Right cardiac atrium (tissue), 5 donors: ENCODE results near the gene RBPJ. TPM values are rescaled to one million over a fixed set of nuclear protein-coding genes. Genes with fewer than 3 reads are reported as not detected.

Experiments used
- ATAC-seq, 2 donors: fragments of 200-7000 bp; cut with Tn5 transposase; one replicate each; pipeline versions ENCODE4 v1.8.0 to v1.9.1; 2020; ENCODE audit warnings: moderate library complexity in 2 of 2, mild to moderate bottlenecking in 1 of 2
- DNase-seq, 3 donors: peaks; one replicate each; pipeline ENCODE4 v3.0.0-alpha.2; 2020
- H3K27ac ChIP-seq: one replicate; pipeline ENCODE4 v1.5.1; 2013; ENCODE audit warnings: mild to moderate bottlenecking, low read length, control low read depth, moderate library complexity
- H3K27me3 ChIP-seq: one replicate; pipeline ENCODE4 v1.6.1; 2013; ENCODE audit not compliant: control insufficient read depth, insufficient read depth
- H3K4me1 ChIP-seq: one replicate; pipeline ENCODE4 v1.6.1; 2013; ENCODE audit warnings: low read length; ENCODE audit not compliant: control insufficient read depth, insufficient read depth
- H3K4me3 ChIP-seq: one replicate; pipeline ENCODE4 v1.5.1; 2013; ENCODE audit warnings: low read length, control low read depth
- H3K9me3 ChIP-seq: one replicate; pipeline ENCODE4 v1.6.1; 2013; ENCODE audit warnings: low read length; ENCODE audit not compliant: control insufficient read depth
- WGBS: extraction: QIAGEN DNeasy Blood & Tissue Kit; methylation state at CpG from one replicate; pipeline ENCODE4 v1.1.7; 2013; 5-methylcytosine and 5-hydroxymethylcytosine counted together
- intact Hi-C, 4 donors: fragments of 100-400 bp; cut with DNase I; formaldehyde crosslinking; loops; one replicate each; pipeline versions ENCODE4 v1.11.0 to v1.14.0; 2022 to 2023
- polyA plus RNA-seq: library from polyadenylated mRNA; stranded (reverse); fragments of 200-250 nt; gene quantifications from one replicate; pipeline ENCODE4 v1.2.3, GENCODE V29; 2013
- total RNA-seq, 4 donors: library from RNA; stranded (reverse); fragmentation: NEBNext Ultra II Directional; extraction: Animal tissue kit (Norgen Biotek cat#: 25700); gene quantifications; one replicate each; pipeline ENCODE4 v1.2.1, GENCODE V29; 2021
- donor health status: healthy with polysubstance abuse.
- donor health status: DM: no; HTN: yes; CAD: no.
- donor health status: DM: no; HTN: no; CAD: no.
- donor health status: DM: no; HTN: yes; CAD: no; lungs with severe emphysema.
- donor health status: DM: yes; HTN: yes; CAD: no.

The RBPJ gene
- total and polyA plus RNA-seq, 5 donors = 22.2 to 45.9 (median 43.0) TPM

GRCh38 chr4:26288355-26288909, 32.4 kb upstream of the RBPJ start:
- DNase-seq (peak in 1 of 3 donors; percentile 46), ATAC-seq (peak; percentile 47 to 57)
- peaks cover 1% of the 10 kb centered on the region for H3K4me1 ChIP-seq
- no peaks in the 10 kb centered on the region for H3K9me3 ChIP-seq
- H3K27ac ChIP-seq = no peak overlapping the region
- H3K27me3 ChIP-seq = no peaks in the 10 kb centered on the region
- intact Hi-C loops = no loop called here
- no peak overlapping the region for H3K4me3 ChIP-seq
- 73% methylated on average over 4 of the region's 4 CpGs for WGBS

- DNase-seq = no peak
- no peak overlapping the region for H3K4me3 ChIP-seq
- peaks cover 1% of the 10 kb centered on the region for H3K4me1 ChIP-seq
- WGBS = 74% methylated on average over 4 of the region's 4 CpGs
- intact Hi-C loops = no loop called here
- no peak for ATAC-seq
- no peak overlapping the region for H3K27ac ChIP-seq
- H3K9me3 ChIP-seq = no peaks in the 10 kb centered on the region
- no peaks in the 10 kb centered on the region for H3K27me3 ChIP-seq
These were observed 31.4 kb upstream of the RBPJ start for GRCh38 chr4:26289401-26289800.

- peak in 1 of 3 donors; percentile 54 for DNase-seq
- peaks cover 1% of the 10 kb centered on the region for H3K4me1 ChIP-seq
- H3K4me3 ChIP-seq = no peak overlapping the region
- no peak overlapping the region for H3K27ac ChIP-seq
- 60% methylated on average over 3 of the region's 3 CpGs for WGBS
- intact Hi-C loops = no loop called here
- ATAC-seq = peak in 1 of 2 donors; percentile 43
- H3K9me3 ChIP-seq = no peaks in the 10 kb centered on the region
- H3K27me3 ChIP-seq = no peaks in the 10 kb centered on the region
These were observed 30.5 kb upstream of the RBPJ start for GRCh38 chr4:26290321-26290720.

- no peaks in the 10 kb centered on the region for H3K27me3 ChIP-seq
- H3K4me3 ChIP-seq = no peak overlapping the region
- no peaks in the 10 kb centered on the region for H3K9me3 ChIP-seq
- intact Hi-C loops = no loop called here
- no peaks in the 10 kb centered on the region for H3K4me1 ChIP-seq
- no peak overlapping the region for H3K27ac ChIP-seq
- DNase-seq (no peak), ATAC-seq (no peak)
- 89% methylated on average over 5 of the region's 5 CpGs for WGBS
These were observed 25.9 kb upstream of the RBPJ start for GRCh38 chr4:26294904-26295303.

- ATAC-seq = no peak
- H3K4me3 ChIP-seq = no peak overlapping the region
- 75% methylated on average over 2 of the region's 2 CpGs for WGBS
- no peaks in the 10 kb centered on the region for H3K27me3 ChIP-seq
- H3K27ac ChIP-seq = no peak overlapping the region
- intact Hi-C loops = no loop called here
- no peaks in the 10 kb centered on the region for H3K9me3 ChIP-seq
- no peaks in the 10 kb centered on the region for H3K4me1 ChIP-seq
- DNase-seq = no peak
These were observed 24.8 kb upstream of the RBPJ start for GRCh38 chr4:26296021-26296420.

GRCh38 chr4:26296514-26296913, 24.3 kb upstream of the RBPJ start:
- intact Hi-C loops = no loop called here
- ATAC-seq (no peak), DNase-seq (no peak)
- no peaks in the 10 kb centered on the region for H3K27me3 ChIP-seq
- H3K9me3 ChIP-seq = no peaks in the 10 kb centered on the region
- H3K27ac ChIP-seq = no peak overlapping the region
- H3K4me3 ChIP-seq = no peak overlapping the region
- 97% methylated on average over 4 of the region's 4 CpGs for WGBS
- no peaks in the 10 kb centered on the region for H3K4me1 ChIP-seq

- no peak overlapping the region for H3K27ac ChIP-seq
- H3K4me1 ChIP-seq = no peaks in the 10 kb centered on the region
- no peak overlapping the region for H3K4me3 ChIP-seq
- no peak for ATAC-seq
- 85% methylated on average over 7 of the region's 7 CpGs for WGBS
- intact Hi-C loops = no loop called here
- H3K9me3 ChIP-seq = no peaks in the 10 kb centered on the region
- no peaks in the 10 kb centered on the region for H3K27me3 ChIP-seq
- DNase-seq = no peak
These were observed 23.6 kb upstream of the RBPJ start for GRCh38 chr4:26297219-26297618.

- no peak overlapping the region for H3K4me3 ChIP-seq
- H3K27ac ChIP-seq = no peak overlapping the region
These were observed 22.4 kb upstream of the RBPJ start for GRCh38 chr4:26298198-26298947.

GRCh38 chr4:26299254-26299882, 21.4 kb upstream of the RBPJ start:
- WGBS = 78% methylated on average over 9 of the region's 9 CpGs

More at GRCh38 chr4:26298198-26298947, 22.4 kb upstream of the RBPJ start:
- intact Hi-C loops = no loop called here
- no peak for DNase-seq
- Histone ChIP-seq H3K4me1 (no peaks in the 10 kb centered on the region), H3K27me3 (no peaks in the 10 kb centered on the region), H3K9me3 (no peaks in the 10 kb centered on the region)
- ATAC-seq = peak in 1 of 2 donors; percentile 24
- WGBS = 22% methylated on average over 5 of the region's 5 CpGs

GRCh38 chr4:26300314-26301307, 20.2 kb upstream of the RBPJ start:
- no peak for DNase-seq
- H3K4me3 ChIP-seq = no peak overlapping the region
- H3K4me1 ChIP-seq = no peaks in the 10 kb centered on the region
- WGBS = 81% methylated on average over 8 of the region's 8 CpGs
- no peaks in the 10 kb centered on the region for H3K27me3 ChIP-seq
- H3K9me3 ChIP-seq = no peaks in the 10 kb centered on the region
- intact Hi-C loops = no loop called here
- ATAC-seq = no peak
- H3K27ac ChIP-seq = no peak overlapping the region

More at GRCh38 chr4:26299254-26299882, 21.4 kb upstream of the RBPJ start:
- Histone ChIP-seq H3K27me3 (no peaks in the 10 kb centered on the region), H3K4me3 (no peak overlapping the region), H3K27ac (no peak overlapping the region), H3K4me1 (no peaks in the 10 kb centered on the region), H3K9me3 (no peaks in the 10 kb centered on the region)
- ATAC-seq (no peak), DNase-seq (no peak)
- intact Hi-C loops = no loop called here
